Thymus (tissue), 11 donors: Measurements from ENCODE around the gene CD300LB. TPM values are rescaled to one million over a fixed set of nuclear protein-coding genes. Genes with fewer than 3 reads are reported as not detected.

Source experiments
- DNase-seq, 9 donors: peaks; one replicate each; pipeline ENCODE4 v3.0.0-alpha.2; 2013; ENCODE audit warnings: low spot score in 9 of 9, low read depth in 6 of 9, missing footprints in 1 of 9
- H3K27ac ChIP-seq, 2 donors: one replicate each; pipeline ENCODE4 v1.5.1; 2013; ENCODE audit warnings: control low read depth in 1 of 2, low read depth in 1 of 2, low read length in 1 of 2, mild to moderate bottlenecking in 1 of 2, moderate library complexity in 1 of 2
- H3K27me3 ChIP-seq, 2 donors: one replicate each; pipeline ENCODE4 v1.5.1; 2013; ENCODE audit warnings: low read length in 1 of 2; ENCODE audit not compliant: control insufficient read depth in 2 of 2, insufficient read depth in 1 of 2
- H3K36me3 ChIP-seq, 2 donors: one replicate each; pipeline ENCODE4 v1.5.1; 2013; ENCODE audit warnings: low read length in 1 of 2, mild to moderate bottlenecking in 1 of 2, moderate library complexity in 1 of 2; ENCODE audit not compliant: control insufficient read depth in 2 of 2, insufficient read depth in 2 of 2
- H3K4me1 ChIP-seq, 2 donors: one replicate each; pipeline ENCODE4 v1.5.1; 2013; ENCODE audit warnings: low read length in 2 of 2; ENCODE audit not compliant: control insufficient read depth in 2 of 2, insufficient read depth in 2 of 2
- H3K4me3 ChIP-seq, 2 donors: one replicate each; pipeline ENCODE4 v1.5.1; 2013; ENCODE audit warnings: low read length in 2 of 2, control low read depth in 1 of 2, mild to moderate bottlenecking in 1 of 2
- H3K9me3 ChIP-seq, 2 donors: one replicate each; pipeline ENCODE4 v1.5.1; 2013; ENCODE audit warnings: low read length in 1 of 2, mild to moderate bottlenecking in 1 of 2; ENCODE audit not compliant: control insufficient read depth in 2 of 2, insufficient read depth in 1 of 2
- WGBS: extraction: QIAGEN DNeasy Blood & Tissue Kit; methylation state at CpG from one replicate; pipeline ENCODE4 v1.1.7; 2013; 5-methylcytosine and 5-hydroxymethylcytosine counted together
- polyA plus RNA-seq: library from polyadenylated mRNA; stranded (reverse); fragments of 200-250 nt; gene quantifications from one replicate; pipeline ENCODE4 v1.2.3, GENCODE V29; 2013
- total RNA-seq: library from RNA; stranded (reverse); fragments of 120-200 nt; gene quantifications from one replicate; pipeline ENCODE4 v1.2.4, GENCODE V29; 2013
- donor health status: healthy.

CD300LB gene
- total and polyA plus RNA-seq, 2 donors: 0.38 to 0.64 TPM

DNA sequence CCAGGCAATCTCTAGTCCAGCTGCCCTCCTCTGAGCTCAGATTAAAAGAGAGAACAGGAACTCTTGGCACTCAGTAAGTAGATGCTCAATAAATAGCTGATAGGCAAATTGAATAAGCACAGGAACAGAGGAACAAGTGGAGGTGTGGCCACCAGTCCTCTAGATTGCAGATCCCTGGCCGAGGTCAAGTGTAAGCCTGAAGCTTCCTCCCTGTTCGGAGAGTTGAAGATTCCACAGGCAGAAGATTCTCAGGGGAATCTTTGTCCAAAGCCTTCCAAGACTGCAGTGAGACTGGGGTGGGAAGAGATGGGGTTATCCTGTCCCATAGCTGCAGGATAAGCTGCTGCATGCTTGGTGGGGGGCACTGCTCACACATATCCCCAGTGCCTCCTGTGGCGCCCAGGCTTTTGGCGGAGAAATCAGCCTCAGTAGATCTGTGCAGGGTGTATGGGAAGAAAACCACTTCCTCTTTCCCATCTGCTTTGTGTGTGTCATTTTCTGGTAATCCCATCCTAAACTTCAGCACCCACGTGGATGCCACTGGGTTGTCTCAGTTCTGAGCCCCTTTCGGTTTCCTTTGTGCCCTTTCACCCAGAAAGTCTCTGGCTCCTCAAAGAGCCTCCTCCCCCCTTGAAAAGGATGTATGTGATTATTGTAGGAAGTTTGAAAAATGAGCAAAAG lies 52.7 kb downstream of the CD300LB start:
- Histone ChIP-seq H3K27me3 (no peaks in the 10 kb centered on the region), H3K9me3 (peaks cover 3 to 34% of the 10 kb centered on the region in 2 donors), H3K4me1 (peaks cover 41 to 51% of the 10 kb centered on the region in 2 donors), H3K4me3 (no peak overlapping the region), H3K36me3 (peaks cover 10 to 38% of the 10 kb centered on the region in 2 donors), H3K27ac (peak overlapping the region; percentile 75 to 85)
- 10% methylated on average over 6 of the region's 6 CpGs for WGBS
- peak in 5 of 9 donors; percentile 73 to 87 (median 78) for DNase-seq

- Histone ChIP-seq H3K27me3 (no peaks in the 10 kb centered on the region), H3K36me3 (peaks cover 10 to 38% of the 10 kb centered on the region in 2 donors), H3K9me3 (peaks cover 3 to 34% of the 10 kb centered on the region in 2 donors), H3K4me3 (no peak overlapping the region), H3K27ac (peak overlapping the region in 1 of 2 donors; percentile 27), H3K4me1 (peaks cover 51 to 63% of the 10 kb centered on the region in 2 donors)
- DNase-seq: no peak
- WGBS: 95% methylated on average over 4 of the region's 4 CpGs
These were observed 53.9 kb downstream of the CD300LB start for GRCh38 chr17:74477411-74477810.

DNA sequence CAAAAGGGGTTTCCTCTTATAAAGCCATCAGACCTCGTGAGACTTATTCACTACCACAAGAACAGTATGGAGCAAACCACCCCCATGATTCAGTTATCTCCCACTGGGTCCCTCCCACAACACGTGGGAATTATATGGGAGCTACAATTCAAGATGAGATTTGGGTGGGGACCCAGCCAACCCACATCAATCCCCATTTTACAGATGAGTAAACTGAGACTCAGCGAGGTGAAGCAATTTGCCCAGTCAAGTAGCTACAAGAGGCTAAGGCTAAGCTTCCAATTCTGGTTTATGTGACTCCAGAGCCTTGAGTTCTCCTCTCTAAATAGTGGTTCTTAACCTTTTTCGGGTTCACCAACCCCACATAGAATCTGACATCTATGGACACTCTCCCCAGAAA lies 56.1 kb downstream of the CD300LB start:
- Histone ChIP-seq H3K36me3 (peaks cover 10 to 30% of the 10 kb centered on the region in 2 donors), H3K4me3 (no peak overlapping the region), H3K9me3 (peaks cover 3 to 34% of the 10 kb centered on the region in 2 donors), H3K27me3 (no peaks in the 10 kb centered on the region), H3K4me1 (peaks cover 57 to 68% of the 10 kb centered on the region in 2 donors), H3K27ac (no peak overlapping the region)
- WGBS: 99% methylated on average over 4 of the region's 4 CpGs
- no peak for DNase-seq

GRCh38 chr17:74474043-74474792 lies 57.1 kb downstream of the CD300LB start:
- WGBS: 28% methylated on average over 9 of the region's 9 CpGs
- peak in 6 of 9 donors; percentile 66 to 92 (median 82) for DNase-seq
- H3K36me3 ChIP-seq: peaks cover 10 to 25% of the 10 kb centered on the region in 2 donors
- no peak overlapping the region for H3K4me3 ChIP-seq
- H3K27me3 ChIP-seq: no peaks in the 10 kb centered on the region
- peaks cover 49 to 63% of the 10 kb centered on the region in 2 donors for H3K4me1 ChIP-seq
- peak overlapping the region; percentile 77 to 90 for H3K27ac ChIP-seq
- H3K9me3 ChIP-seq: peaks cover 3 to 33% of the 10 kb centered on the region in 2 donors

DNA sequence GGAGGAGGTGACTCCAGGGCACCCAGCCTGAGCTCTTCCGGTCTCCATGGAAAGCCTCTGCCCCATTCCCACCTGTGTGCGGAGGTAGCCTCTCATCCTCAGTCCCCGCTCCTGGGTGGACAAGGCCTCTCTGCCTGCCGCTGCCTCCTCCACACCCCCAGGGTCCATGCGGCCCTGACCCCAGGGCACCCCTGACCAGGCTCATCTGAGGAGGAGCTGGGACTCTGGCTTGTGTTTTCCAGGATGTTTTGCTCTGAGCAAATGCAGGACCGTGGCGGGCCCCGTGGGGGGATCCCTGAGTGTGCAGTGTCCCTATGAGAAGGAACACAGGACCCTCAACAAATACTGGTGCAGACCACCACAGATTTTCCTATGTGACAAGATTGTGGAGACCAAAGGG lies 58.0 kb downstream of the CD300LB start:
- peak in 1 of 9 donors; percentile 22 for DNase-seq
- Histone ChIP-seq H3K4me3 (no peak overlapping the region), H3K9me3 (peaks cover 3 to 31% of the 10 kb centered on the region in 2 donors), H3K27me3 (no peaks in the 10 kb centered on the region), H3K36me3 (peaks cover 10 to 25% of the 10 kb centered on the region in 2 donors), H3K27ac (peak overlapping the region; percentile 5 to 90), H3K4me1 (peaks cover 39 to 59% of the 10 kb centered on the region in 2 donors)
- WGBS: 98% methylated on average over 8 of the region's 8 CpGs

DNA sequence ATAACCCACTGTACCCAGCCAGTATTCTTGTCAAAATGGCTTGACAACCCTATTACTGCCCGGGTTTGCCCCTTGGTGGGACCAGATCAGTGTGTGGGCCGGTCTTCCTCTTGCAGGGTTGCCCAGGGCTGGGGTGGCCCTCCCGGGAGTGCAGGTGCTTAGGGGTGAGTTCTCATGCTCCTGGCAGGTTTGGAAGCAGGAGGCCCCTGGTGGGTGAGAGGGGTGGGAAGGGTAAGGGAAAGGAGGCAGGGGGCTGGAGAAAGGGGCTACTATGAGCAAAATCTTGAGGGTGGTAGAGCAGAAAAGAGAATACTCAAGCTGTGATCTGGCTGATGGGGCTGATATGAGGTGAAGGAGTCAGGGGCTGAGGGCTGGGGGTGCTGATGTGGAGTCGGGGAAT lies 58.4 kb downstream of the CD300LB start:
- DNase-seq: peak in 1 of 9 donors; percentile 31
- WGBS: 76% methylated on average over 4 of the region's 4 CpGs
- H3K4me1 ChIP-seq: peaks cover 35 to 58% of the 10 kb centered on the region in 2 donors
- no peak overlapping the region for H3K4me3 ChIP-seq
- peak overlapping the region in 1 of 2 donors; percentile 90 for H3K27ac ChIP-seq
- peaks cover 3 to 27% of the 10 kb centered on the region in 2 donors for H3K9me3 ChIP-seq
- no peaks in the 10 kb centered on the region for H3K27me3 ChIP-seq
- peaks cover 10 to 24% of the 10 kb centered on the region in 2 donors for H3K36me3 ChIP-seq

DNA sequence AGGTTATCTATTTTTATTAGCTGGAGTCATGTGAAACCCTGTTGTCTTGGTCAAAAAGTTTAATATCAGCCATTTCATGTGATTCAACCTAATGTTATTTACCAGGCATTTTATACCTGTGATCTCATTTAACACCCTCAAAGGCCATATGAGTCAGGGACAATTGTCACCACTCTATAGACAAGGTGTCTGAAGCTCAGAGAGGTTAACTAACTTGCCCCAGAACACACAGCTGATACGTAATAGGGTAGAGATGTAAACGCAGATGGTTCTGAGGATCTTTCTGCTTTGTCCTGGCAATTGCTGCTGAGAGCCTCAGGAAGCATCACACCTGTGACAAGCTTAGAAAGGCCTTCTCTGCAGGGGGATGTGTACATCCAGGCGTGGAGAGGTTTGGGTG lies 59.9 kb downstream of the CD300LB start:
- H3K27ac ChIP-seq: peak overlapping the region; percentile 8 to 13
- no peak overlapping the region for H3K4me3 ChIP-seq
- 68% methylated on average over 3 of the region's 3 CpGs for WGBS
- peak in 1 of 9 donors; percentile 43 for DNase-seq
- peaks cover 36 to 62% of the 10 kb centered on the region in 2 donors for H3K4me1 ChIP-seq
- H3K27me3 ChIP-seq: peaks cover 0 to 4% of the 10 kb centered on the region in 2 donors
- H3K36me3 ChIP-seq: peaks cover 10 to 18% of the 10 kb centered on the region in 2 donors
- peaks cover 3 to 23% of the 10 kb centered on the region in 2 donors for H3K9me3 ChIP-seq
